Bronchial epithelial cell (primary cell): Measurements from ENCODE around the gene DBNDD1. TPM values are rescaled to one million over a fixed set of nuclear protein-coding genes. Genes with fewer than 3 reads are reported as not detected.
A peak's percentile ranks its signal among the peaks of the same experiment; 100 is the strongest.

ENCODE experiments used
- DNase-seq: peaks from one replicate; pipeline ENCODE4 v3.0.0-alpha.2; 2010; ENCODE audit warnings: low read depth
- FAIRE-seq: peaks from 2 replicates; lab custom pipeline; 2011; peaks lifted over from hg19 to GRCh38; lab: Jason Lieb, UNC
- H3K27me3 ChIP-seq: 2 replicates; pipeline ENCODE4 v1.5.1; 2011; ENCODE audit warnings: low read length; ENCODE audit not compliant: control insufficient read depth, insufficient read depth
- H3K36me3 ChIP-seq: 2 replicates; pipeline ENCODE4 v1.5.1; 2011; ENCODE audit warnings: low read length; ENCODE audit not compliant: control insufficient read depth, insufficient read depth
- H3K4me3 ChIP-seq: 2 replicates; pipeline ENCODE4 v1.5.1; 2011; ENCODE audit warnings: mild to moderate bottlenecking, low read depth, low read length, control low read depth
- total RNA-seq: library from RNA; depleted of rRNA; stranded (reverse); fragments of >200 nt; gene quantifications from 2 replicates; pipeline ENCODE4 v1.2.1, GENCODE V29; 2014
- TF ChIP-seq, protein P1 (sequence below): IDR thresholded peaks from 2 replicates; pipeline ENCODE4 v1.5.1; 2011; ENCODE audit warnings: mild to moderate bottlenecking, moderate library complexity, low read length, control low read depth, inconsistent platforms; ENCODE audit not compliant: insufficient read depth, severe bottlenecking

The DBNDD1 gene
- total RNA-seq, 1 donor from 2014 or later, result 1.3 TPM

DNA sequence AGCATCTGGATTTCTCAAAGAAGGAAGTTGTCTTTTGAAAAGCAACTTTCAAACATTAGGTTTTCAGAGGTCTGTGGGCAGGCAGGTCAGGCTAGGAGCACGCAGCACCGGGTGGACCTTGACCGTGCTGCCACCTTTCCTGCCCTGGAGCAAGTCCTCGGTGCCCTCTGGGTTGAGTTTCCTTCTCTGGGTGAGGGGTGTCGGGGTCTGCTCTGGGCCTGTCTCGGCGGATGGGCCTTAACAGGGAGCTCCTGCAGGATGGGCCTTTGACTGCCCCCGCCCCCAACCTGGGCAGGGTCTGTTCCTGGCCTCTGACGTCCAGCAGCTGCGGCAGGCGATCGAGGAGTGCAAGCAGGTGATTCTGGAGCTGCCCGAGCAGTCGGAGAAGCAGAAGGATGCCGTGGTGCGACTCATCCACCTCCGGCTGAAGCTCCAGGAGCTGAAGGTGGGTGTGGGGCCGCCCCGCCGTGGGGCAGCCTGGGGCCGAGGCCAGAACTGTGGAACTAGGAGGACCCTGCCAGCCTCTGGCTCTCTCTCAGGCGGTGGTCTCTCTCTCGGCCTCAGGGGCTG lies 62.0 kb downstream of the DBNDD1 start:
- DNase-seq (no peak), FAIRE-seq (peak; percentile 32)
- no peaks in the 10 kb centered on the region for H3K27me3 ChIP-seq
- TF ChIP-seq, protein P1, sequence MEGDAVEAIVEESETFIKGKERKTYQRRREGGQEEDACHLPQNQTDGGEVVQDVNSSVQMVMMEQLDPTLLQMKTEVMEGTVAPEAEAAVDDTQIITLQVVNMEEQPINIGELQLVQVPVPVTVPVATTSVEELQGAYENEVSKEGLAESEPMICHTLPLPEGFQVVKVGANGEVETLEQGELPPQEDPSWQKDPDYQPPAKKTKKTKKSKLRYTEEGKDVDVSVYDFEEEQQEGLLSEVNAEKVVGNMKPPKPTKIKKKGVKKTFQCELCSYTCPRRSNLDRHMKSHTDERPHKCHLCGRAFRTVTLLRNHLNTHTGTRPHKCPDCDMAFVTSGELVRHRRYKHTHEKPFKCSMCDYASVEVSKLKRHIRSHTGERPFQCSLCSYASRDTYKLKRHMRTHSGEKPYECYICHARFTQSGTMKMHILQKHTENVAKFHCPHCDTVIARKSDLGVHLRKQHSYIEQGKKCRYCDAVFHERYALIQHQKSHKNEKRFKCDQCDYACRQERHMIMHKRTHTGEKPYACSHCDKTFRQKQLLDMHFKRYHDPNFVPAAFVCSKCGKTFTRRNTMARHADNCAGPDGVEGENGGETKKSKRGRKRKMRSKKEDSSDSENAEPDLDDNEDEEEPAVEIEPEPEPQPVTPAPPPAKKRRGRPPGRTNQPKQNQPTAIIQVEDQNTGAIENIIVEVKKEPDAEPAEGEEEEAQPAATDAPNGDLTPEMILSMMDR, result no peak
- H3K4me3 ChIP-seq, result no peak overlapping the region
- peaks cover 29% of the 10 kb centered on the region for H3K36me3 ChIP-seq

DNA sequence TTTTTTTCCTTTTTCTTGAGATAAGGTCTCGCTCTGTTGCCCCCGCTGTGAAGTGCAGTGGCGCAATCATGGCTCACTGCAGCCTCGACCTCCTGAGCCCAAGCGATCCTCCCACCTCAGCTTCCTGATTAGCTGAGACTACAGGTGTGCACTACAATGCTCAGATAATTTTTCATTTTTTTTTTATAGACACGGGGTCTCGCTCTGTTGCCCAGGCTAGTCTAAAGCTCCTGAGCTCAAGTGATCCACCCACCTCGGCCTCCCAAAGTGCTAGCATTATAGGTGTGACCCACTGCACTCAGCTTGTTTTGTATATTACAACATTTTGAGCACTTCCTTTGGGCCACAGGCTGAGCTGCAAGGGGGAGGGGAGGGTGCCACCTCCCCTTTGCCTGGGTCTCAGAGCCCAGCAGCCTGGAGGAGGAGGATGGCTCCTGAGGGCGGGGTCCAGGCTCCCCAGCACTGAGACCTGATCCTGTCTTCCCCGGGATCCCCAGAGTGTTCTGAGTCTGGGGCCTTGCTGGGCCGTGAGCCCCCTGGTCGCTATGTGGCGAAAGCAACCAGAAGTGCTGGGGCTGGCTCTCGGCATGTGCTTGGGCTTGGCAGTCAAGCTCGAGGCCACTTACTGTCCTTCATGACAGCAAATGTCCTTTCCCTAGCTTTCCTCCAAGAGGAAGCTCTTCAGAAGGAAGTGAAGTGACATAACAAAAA lies 62.6 kb downstream of the DBNDD1 start:
- no peak for FAIRE-seq
- Histone ChIP-seq H3K4me3 (no peak overlapping the region), H3K27me3 (no peaks in the 10 kb centered on the region), H3K36me3 (peaks cover 30% of the 10 kb centered on the region)
- no peak for DNase-seq
- TF ChIP-seq, protein P1, result no peak

DNA sequence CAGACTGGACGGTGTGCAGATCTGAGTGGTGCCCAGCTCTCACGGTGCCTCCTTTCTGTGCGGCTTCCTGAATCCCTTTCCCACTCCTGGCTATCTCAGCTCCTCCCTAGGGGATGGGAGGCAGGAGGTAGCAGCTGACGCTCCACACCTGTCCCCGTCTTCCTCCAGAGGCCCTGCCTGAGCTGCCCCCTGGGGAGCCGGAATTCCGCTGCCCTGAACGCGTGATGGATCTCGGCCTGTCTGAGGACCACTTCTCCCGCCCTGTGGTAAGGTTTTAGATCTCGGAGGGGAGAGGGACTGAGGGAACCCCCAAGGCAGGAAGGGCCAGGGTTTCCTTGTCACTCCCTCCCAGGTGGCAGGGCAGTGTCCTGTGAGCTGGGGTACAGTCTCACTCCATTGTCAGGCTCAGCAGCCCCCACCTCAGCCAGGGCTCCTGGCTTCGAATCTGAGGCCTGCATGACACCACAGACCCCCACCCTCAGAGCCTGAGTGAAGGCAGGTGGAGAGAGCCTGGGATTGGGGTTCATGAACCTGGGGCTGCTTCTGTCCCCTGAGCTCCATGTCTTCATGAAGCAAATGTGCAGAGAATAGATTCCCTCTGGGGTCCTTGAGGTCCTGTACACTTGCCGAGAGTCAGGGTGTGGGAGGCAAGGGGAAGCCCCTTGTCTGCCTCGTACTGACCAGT lies 64.1 kb downstream of the DBNDD1 start:
- FAIRE-seq (no peak), DNase-seq (no peak)
- Histone ChIP-seq H3K4me3 (no peak overlapping the region), H3K27me3 (no peaks in the 10 kb centered on the region), H3K36me3 (peaks cover 28% of the 10 kb centered on the region)
- TF ChIP-seq, protein P1, result no peak

Other genes with a start within 250 kb of the DBNDD1 start
- 0.79 and 1.2 TPM in 2 replicates for gene FANCA, start 202.8 kb downstream of the DBNDD1 start, total RNA-seq
- gene SPIRE2, start 191.0 kb downstream of the DBNDD1 start, total RNA-seq, result 0.79 and 1.7 TPM in 2 replicates
- gene TCF25, start 145.9 kb downstream of the DBNDD1 start, total RNA-seq, result 69.5 and 140 TPM in 2 replicates
- 1.6 and 4.1 TPM in 2 replicates for gene MC1R, start 100.6 kb downstream of the DBNDD1 start, total RNA-seq
- gene TUBB3, start 96.1 kb downstream of the DBNDD1 start, total RNA-seq, result 23.7 and 24.5 TPM in 2 replicates
- gene DEF8, start 70.7 kb downstream of the DBNDD1 start, total RNA-seq, result 62.9 and 80.6 TPM in 2 replicates
- not detected in 2 replicates for gene PRDM7, start 57.9 kb upstream of the DBNDD1 start, total RNA-seq